Erythroblast (primary cell): ENCODE data around the gene UBE3C.

Source experiments
- GATA1 ChIP-seq: IDR thresholded peaks from 2 replicates; pipeline ENCODE4 v1.6.1; 2011; ENCODE audit warnings: low read depth, mild to moderate bottlenecking, control low read depth, low read length, moderate library complexity
- POLR2A ChIP-seq: IDR thresholded peaks from 2 replicates; pipeline ENCODE4 v1.6.1; 2011; ENCODE audit warnings: mild to moderate bottlenecking, low read length

- no peak for TF ChIP-seq POLR2A
- no peak for TF ChIP-seq GATA1
Observed at GRCh38 chr7:157188091-157188665, 49.5 kb downstream of the UBE3C start.
